Occipital lobe (tissue), 2 donors: ENCODE measurements around the gene SEMA4A. TPM values are rescaled to one million over a fixed set of nuclear protein-coding genes. Genes with fewer than 3 reads are reported as not detected.

Source experiments
- small RNA-seq: library from RNA; depleted of rRNA; stranded (forward); fragments of <200 nt; gene quantifications from one replicate; pipeline ENCODE3, GENCODE V24; 2014
- total RNA-seq: library from RNA; depleted of rRNA; stranded (reverse); fragments of >200 nt; gene quantifications from one replicate; pipeline ENCODE4 v1.2.3, GENCODE V29; 2014

The SEMA4A gene
- total RNA-seq, 1 donor from 2014 or later = 13.6 TPM

Small RNAs within 50 kb of the gene (small RNA-seq; reads per million reads assigned to genes)
- not detected for gene RF00568

Other genes with a start within 250 kb of the SEMA4A start
- gene RIT1, start 242.2 kb upstream of the SEMA4A start, total RNA-seq = 32.0 TPM
- 37.6 TPM for gene KHDC4, start 219.2 kb upstream of the SEMA4A start, total RNA-seq
- gene RXFP4, start 211.9 kb upstream of the SEMA4A start, total RNA-seq = not detected
- gene ARHGEF2, start 175.0 kb upstream of the SEMA4A start, total RNA-seq = 129 TPM
- 193 TPM for gene SSR2, start 132.6 kb upstream of the SEMA4A start, total RNA-seq
- 25.9 TPM for gene UBQLN4, start 99.8 kb upstream of the SEMA4A start, total RNA-seq
- 30.7 TPM for gene LAMTOR2, start 98.8 kb upstream of the SEMA4A start, total RNA-seq
- not detected for gene RAB25, start 92.4 kb upstream of the SEMA4A start, total RNA-seq
- gene MEX3A, start 71.1 kb upstream of the SEMA4A start, total RNA-seq = 42.4 TPM
- 18.1 TPM for gene LMNA, start 38.9 kb upstream of the SEMA4A start, total RNA-seq
- 9.7 TPM for gene SLC25A44, start 40.5 kb downstream of the SEMA4A start, total RNA-seq
- 29.2 TPM for gene PMF1, start 59.4 kb downstream of the SEMA4A start, total RNA-seq
- not detected for gene BGLAP, start 88.6 kb downstream of the SEMA4A start, total RNA-seq
- 8.6 TPM for gene PAQR6, start 94.5 kb downstream of the SEMA4A start, total RNA-seq
- 31.2 TPM for gene SMG5, start 129.2 kb downstream of the SEMA4A start, total RNA-seq
- 0.78 TPM for gene TMEM79, start 130.7 kb downstream of the SEMA4A start, total RNA-seq
- gene GLMP, start 142.1 kb downstream of the SEMA4A start, total RNA-seq = 12.5 TPM
- 0.94 TPM for gene VHLL, start 145.7 kb downstream of the SEMA4A start, total RNA-seq
- gene CCT3, start 184.7 kb downstream of the SEMA4A start, total RNA-seq = 352 TPM
- gene TSACC, start 184.9 kb downstream of the SEMA4A start, total RNA-seq = not detected
- not detected for gene RHBG, start 215.6 kb downstream of the SEMA4A start, total RNA-seq